Measurements from ENCODE around the gene IARS1. TPM values are rescaled to one million over a fixed set of nuclear protein-coding genes. Genes with fewer than 3 reads are reported as not detected.

Gene IARS1
- total RNA-seq, 3 donors from 2014 or later = 46.0 to 57.9 (median 57.8) TPM

- Histone ChIP-seq H3K4me1 (ENCODE audit: low read depth) (no peaks in the 10 kb centered on the region), H3K9me3 (no peaks in the 10 kb centered on the region), H3K4me3 (no peak overlapping the region), H3K36me3 (ENCODE audit: low read depth) (peaks cover 5% of the 10 kb centered on the region)
- ATAC-seq = no peak
- intact Hi-C loops (cut with DNase I, micrococcal nuclease) = no loop called here
- DNase-seq = no peak
- TF ChIP-seq CTCF (IDR thresholded peaks at IDR 0.05) = no peak
Measured at GRCh38 chr9:92308893-92309292, 15.4 kb upstream of the IARS1 start.

GRCh38 chr9:92300936-92301335 is 7.4 kb upstream of the IARS1 start:
- no peaks in the 10 kb centered on the region for H3K4me1 ChIP-seq (ENCODE audit: low read depth)
- H3K4me3 ChIP-seq = no peak overlapping the region
- H3K9me3 ChIP-seq = no peaks in the 10 kb centered on the region
- no peak for ATAC-seq
- peaks cover 5% of the 10 kb centered on the region for H3K36me3 ChIP-seq (ENCODE audit: low read depth)
- DNase-seq = no peak
- TF ChIP-seq CTCF (IDR thresholded peaks at IDR 0.05) = no peak
- intact Hi-C loops (cut with DNase I, micrococcal nuclease) = no loop called here

GRCh38 chr9:92299116-92299515 is 5.6 kb upstream of the IARS1 start:
- Histone ChIP-seq H3K4me3 (no peak overlapping the region), H3K4me1 (ENCODE audit: low read depth) (no peaks in the 10 kb centered on the region), H3K36me3 (ENCODE audit: low read depth) (no peaks in the 10 kb centered on the region), H3K9me3 (no peaks in the 10 kb centered on the region)
- no peak for ATAC-seq
- DNase-seq = no peak
- TF ChIP-seq CTCF (IDR thresholded peaks at IDR 0.05) = no peak
- intact Hi-C loops (cut with DNase I, micrococcal nuclease) = no loop called here

- intact Hi-C loops (cut with DNase I, micrococcal nuclease) = no loop called here
Measured at GRCh38 chr9:92298036-92298435, 4.5 kb upstream of the IARS1 start.

GRCh38 chr9:92297611-92298010 is 4.1 kb upstream of the IARS1 start:
- ATAC-seq = no peak
- Histone ChIP-seq H3K36me3 (ENCODE audit: low read depth) (no peaks in the 10 kb centered on the region), H3K9me3 (no peaks in the 10 kb centered on the region), H3K4me1 (ENCODE audit: low read depth) (peaks cover 4% of the 10 kb centered on the region), H3K4me3 (no peak overlapping the region)
- DNase-seq = no peak
- TF ChIP-seq CTCF (IDR thresholded peaks at IDR 0.05) = no peak
- intact Hi-C loops (cut with DNase I, micrococcal nuclease) = no loop called here

More at GRCh38 chr9:92298036-92298435, 4.5 kb upstream of the IARS1 start:
- no peak for ATAC-seq
- no peak for DNase-seq
- H3K36me3 ChIP-seq (ENCODE audit: low read depth) = no peaks in the 10 kb centered on the region
- no peak for TF ChIP-seq CTCF (IDR thresholded peaks at IDR 0.05)
- no peaks in the 10 kb centered on the region for H3K9me3 ChIP-seq
- H3K4me1 ChIP-seq (ENCODE audit: low read depth) = no peaks in the 10 kb centered on the region
- H3K4me3 ChIP-seq = no peak overlapping the region

- Histone ChIP-seq H3K9me3 (no peaks in the 10 kb centered on the region), H3K4me3 (no peak overlapping the region), H3K36me3 (ENCODE audit: low read depth) (no peaks in the 10 kb centered on the region), H3K4me1 (ENCODE audit: low read depth) (peaks cover 11% of the 10 kb centered on the region)
- intact Hi-C loops (cut with DNase I, micrococcal nuclease) = no loop called here
- no peak for TF ChIP-seq CTCF (IDR thresholded peaks at IDR 0.05)
- DNase-seq (no peak), ATAC-seq (no peak)
Measured at GRCh38 chr9:92295827-92296258, 2.3 kb upstream of the IARS1 start.
